NCI-H2196 treated with DMSO at 0.1 percent for 48 hours (cell line): ENCODE measurements around the gene CD58.

ENCODE experiments used
- DNase-seq: peaks from one replicate; lab custom pipeline; 2025; ENCODE audit not compliant: unreplicated experiment; lab: John Stamatoyannopoulos, UW

Gene CD58

DNA sequence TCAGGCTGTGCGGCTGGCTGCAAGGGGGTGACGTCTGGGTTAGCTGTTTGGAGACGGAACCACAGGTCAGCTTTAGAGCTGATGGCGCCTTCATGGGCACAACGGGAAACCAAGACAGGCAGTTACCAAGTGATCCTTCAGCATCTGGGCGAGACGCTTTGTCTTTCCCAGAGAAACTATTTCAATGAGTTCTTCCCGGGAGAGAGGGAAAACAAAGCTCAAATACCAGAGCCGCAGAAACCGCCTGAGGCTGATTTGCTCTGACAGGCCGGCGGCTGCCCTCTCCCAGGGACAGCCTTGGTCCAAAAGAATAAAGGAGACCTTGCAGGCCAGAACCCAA is 76.5 kb downstream of the CD58 start:
- no peak for DNase-seq

DNA sequence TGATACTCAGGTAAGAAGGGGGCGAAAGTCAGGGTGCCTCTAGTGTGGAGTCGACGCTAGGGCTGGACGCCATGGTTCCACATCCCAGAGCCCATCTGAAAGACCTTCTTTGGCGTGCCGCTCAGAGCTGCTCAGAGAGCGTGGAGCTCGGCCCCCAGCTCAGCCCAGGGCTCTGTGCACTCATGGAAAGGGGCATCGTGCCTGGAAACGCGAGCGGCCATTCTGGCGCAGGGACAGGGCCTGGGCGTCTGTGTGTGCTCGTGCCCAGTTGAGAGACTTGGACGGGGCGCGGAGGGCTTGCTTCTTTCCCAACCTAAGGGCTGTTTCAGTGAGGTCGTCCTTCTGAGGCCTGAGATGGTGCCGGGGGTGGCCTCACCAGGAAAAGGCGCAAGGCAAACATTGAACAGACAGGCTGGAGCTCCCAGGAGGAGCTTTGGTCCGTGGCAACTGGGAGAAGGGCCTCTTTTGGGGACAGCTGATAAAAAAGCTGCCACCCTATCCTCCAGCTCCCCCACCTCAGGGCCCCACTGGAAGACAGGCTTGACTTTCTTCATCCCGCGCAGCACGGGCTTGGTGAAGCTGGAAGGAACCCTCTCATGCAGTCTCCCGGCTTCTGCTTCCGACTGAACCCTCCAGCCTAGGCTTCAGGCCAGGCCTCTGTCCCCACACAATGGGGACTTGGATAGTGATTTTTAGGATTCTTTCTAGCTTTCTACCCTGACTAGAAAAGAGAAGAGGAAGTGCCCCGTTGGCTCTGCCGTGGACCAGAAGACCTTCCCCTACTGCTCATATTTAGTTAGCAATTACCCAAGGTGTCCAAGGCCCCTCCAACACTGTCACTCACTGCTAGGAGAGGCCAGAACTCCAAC is 77.1 kb downstream of the CD58 start:
- no peak for DNase-seq

DNA sequence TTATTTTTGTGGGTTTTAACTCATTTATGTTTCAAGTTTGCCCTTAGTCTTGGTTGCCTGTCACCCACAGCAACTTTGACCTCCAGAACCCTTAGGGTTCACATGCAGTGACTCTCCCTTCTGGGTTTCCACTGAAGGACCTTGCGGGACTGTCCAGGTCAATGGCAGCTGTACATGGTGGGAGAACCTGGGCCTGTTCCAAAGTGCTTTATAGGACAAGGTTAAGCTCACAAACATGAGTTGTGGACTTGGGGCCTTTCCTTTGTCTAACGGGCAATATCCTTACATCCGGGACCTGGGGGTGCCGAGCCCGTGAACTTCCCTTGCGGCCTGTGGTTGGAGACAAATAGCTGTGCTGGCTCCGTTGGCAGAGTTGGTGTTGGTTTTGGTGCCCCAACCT is 77.8 kb downstream of the CD58 start:
- DNase-seq, result no peak

DNA sequence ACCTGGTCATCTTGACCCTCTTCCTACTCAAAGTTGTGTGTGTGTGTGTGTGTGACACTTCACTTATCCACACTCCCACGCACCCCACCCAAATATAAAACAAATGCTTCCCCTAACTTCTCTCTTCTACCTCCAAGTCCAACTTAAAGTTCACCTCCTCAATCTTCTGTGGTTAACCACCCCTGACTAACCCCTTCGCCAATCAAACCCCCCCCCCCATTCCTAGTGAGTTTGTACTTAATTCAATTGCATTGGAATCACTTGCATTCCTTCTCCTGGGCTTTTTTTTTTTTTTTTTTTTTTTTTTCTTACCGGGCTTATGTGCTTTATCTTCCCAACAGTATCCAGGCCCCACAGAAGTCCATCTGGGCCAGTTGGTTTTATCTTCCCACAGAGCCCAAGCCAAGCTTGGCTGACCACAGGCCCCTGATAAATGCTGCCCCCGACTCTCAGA is 78.4 kb downstream of the CD58 start:
- DNase-seq, result no peak

DNA sequence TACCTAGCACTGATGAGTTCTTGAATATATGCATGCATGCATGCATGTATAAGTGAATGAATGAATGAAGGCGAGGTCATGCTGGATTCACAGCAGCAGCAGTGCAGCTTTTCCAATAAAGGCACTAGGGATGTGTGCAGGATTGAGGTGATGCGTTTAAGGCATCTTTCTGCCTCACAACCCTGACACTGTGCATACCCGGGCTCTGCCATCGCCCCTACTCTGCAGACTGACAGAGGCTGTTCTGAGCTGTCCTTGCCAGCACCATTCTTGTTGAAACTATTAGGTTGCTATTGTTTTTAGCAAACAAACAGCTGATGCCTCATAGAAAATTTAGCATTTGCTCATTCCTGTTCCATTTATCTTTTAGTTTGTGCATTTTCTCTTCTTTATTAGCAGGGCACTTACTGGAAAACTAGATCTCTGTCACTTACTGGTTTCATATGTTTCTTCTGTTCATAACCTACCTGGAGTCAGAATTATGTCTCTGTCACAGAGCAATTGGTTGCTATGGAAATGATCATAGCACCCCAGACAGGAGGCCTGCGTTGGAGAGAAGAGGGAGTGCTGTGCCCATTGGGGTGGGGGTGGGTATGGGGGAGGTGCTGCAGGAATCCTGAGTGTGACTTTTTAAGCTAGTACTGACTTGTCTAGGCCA is 79.0 kb downstream of the CD58 start:
- DNase-seq, result no peak

DNA sequence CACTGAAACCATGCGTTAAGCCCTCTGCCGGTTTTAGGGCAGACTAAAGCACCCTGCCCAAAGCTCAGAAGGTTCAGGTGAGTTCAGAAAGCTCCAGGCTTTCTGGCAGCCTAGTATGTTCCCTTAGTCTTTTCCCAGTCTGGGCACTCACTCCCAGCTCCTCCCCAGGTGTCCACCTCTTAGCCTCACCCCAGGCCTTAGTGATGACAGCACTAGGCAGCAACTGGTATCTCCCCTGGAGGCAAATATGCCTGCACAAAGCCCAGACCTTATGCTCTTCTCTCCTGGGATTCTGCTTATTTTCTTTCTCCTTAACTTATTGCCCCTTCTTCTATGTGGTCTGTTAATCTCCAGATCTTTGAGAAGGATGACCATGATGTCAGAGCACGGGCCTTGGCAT is 80.2 kb downstream of the CD58 start:
- no peak for DNase-seq

DNA sequence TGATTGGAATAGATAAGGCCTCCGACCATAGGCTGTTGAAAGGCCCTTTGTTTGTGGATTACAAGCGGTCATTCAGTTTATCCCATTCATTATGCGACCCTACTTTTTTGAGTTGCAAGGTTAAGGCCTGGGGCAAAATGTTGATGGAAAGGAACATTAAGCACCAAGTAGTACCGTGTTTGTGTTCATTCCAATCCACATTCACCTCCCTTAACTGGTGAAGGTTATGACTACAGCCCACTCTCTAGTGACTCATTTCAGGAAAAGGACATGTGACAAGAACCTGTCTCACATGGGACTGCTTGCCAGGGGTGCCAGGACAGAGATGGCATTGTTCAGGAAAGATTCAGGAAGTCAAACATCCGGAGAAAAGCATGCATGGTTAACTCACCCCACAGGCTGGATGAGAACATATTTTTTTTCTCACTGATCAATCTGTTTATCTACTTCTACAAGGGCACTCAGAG is 81.6 kb downstream of the CD58 start:
- no peak for DNase-seq

DNA sequence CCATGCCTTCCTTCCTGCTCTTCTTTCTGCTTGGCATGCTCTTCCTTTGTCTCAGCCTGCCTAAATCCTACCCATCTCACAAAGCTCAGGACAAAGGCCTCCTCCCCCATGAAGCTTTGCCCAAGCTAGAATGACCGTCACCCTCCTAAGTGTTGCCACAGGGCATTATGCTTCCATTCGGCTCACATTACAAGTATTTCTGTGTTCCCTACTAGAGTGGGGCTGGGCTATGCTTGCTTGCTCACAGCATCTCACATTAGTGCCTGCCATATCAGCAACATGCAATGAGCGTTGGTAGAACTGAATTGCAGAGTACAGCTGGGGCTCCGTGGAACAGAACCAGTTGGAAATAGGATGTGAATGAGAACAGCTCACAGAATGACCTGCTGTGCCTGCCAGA is 82.8 kb downstream of the CD58 start:
- no peak for DNase-seq

DNA sequence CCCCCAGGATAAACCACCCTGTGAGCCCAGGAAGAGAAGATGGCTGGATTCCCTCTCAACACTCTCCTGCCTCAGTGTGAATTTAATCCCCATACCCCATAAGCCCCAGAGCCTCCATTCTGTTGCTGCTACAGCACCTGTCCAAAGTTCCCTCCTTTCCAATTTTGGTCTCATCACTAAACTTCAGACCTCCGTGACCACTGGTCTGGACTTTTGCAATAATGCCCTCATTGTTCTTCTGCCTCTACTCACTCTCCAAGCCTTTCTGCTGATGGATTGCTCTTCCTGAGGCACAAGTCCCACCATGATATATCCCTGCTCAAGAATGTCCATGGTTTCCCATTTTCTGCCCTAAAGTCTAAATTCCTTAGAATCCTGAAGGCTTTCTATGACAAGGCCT is 83.2 kb downstream of the CD58 start:
- no peak for DNase-seq

DNA sequence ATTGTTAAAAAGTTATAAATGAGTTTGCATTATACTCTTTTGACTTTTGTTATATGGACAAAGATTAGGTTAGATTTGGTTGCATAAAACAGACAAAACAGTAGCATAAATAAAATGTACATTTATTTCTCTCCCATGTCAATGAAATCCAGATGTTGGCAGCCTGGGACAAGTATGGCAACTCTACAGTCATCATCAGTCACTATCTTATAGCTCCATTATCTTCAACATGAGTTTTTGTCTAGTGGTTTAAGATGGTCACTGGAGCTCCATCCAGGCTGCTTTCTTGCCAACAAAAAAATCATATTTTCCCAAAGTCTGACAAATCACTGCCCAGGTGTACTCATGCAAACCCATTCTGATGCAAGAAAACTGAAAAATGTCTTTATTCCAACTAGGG is 83.8 kb downstream of the CD58 start:
- DNase-seq, result no peak

DNA sequence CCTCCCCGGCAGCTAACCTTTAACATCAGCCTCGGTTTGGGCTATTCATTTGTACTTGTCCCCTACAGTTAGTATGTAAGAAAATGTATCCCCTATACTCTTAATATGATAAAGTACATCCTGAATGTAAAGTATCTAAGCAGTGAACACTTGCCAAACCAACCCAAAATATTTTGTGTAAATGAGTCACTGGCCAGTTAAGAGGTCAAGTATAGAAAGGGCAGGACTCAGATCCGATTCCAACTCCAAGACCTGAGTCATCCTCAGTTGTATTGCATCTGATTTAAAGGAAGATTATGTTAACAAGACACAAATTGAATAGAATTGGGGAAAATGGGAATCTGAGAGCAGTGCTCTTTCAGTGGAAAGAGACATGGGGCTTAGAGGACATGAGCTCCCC is 84.4 kb downstream of the CD58 start:
- no peak for DNase-seq

DNA sequence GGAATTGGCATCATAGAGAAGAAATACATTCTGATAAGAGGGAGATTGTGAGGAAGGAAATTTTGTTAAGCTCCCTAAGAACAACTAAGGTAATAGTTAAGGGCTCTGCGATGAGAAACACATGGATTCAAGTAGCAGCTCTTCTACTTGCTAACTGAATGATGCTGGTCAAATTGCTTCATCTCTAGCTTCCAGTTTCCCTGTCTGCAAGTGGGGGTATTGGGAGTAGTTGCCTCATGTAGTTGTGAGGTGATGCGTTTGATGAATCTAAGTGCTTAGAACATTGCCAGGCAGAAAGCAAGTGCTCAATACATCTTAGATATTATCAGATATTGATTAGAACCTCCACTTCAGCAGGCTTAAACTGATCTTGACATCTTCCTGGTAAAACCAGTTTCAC is 84.8 kb downstream of the CD58 start:
- DNase-seq, result no peak

DNA sequence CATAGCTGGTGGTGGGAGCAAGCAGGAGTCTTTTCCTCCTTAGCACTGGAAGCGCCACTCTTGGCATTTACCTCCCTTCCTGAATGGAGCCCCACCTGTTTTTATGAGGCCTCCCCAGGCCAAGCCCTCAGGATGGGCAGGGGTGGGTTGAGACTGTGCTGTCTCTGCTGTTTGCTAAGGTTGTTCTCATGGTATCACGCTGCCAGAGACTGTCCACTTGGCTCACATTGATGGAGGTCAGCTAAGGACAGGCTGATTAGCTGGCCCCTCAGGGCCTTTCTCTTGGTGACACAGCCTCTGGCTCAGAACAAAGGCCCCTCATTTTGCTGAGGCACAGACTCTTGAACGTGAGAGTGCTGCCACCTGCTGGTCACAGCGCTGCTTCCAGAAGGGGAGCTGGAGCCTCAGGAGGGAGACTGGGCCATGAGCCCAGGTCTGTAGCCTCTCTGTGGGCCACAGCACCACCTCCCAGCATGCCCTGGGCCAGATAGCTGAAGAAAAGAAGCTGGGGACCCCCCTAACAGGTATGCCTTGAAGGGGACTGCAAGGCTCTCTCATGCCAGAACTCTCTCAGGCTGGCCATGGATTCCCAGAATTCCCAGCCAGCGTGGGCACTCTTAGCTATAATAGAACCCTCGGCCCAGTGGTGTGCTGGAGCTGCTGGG is 85.6 kb downstream of the CD58 start:
- DNase-seq, result peak; percentile 69

DNA sequence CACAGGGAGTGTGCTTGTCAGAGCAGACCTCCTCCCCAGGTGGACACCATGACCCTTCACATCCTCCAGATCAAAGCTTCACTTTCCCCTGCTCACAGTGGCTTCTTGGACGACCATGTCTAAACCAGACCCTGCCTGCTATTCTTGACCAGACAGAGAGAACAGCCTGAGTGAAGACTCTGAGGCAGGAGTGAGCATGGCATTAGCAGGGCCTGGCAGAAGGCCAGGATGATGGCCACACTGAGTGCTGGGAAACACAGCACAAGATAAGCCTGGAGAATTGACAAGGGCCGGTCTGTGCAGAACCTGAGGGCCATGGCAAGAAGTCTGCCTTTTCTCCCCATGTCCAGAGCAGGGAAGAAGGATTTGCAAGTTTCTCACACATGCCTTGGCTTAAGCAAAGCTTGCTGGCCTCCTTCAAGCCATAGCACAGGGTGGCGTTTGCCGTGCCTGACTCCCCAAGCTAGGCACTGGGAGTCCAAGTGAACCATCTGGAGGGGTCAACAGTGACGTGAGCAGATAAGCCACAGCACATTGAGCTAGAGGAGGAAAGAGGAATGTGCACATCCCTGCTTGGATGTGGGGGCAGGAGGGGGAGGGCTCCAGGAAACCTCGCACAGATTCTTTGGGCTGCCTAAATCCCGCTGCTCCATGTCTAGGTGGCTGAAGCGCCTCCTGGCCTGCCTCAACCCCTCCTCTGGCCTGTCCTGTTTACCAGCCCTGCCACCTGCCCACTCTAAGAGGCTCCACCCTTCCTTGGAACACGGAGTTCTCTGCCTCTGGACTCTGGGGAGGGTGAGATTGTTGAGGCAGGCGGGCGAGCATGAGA is 87.1 kb downstream of the CD58 start:
- DNase-seq, result no peak

DNA sequence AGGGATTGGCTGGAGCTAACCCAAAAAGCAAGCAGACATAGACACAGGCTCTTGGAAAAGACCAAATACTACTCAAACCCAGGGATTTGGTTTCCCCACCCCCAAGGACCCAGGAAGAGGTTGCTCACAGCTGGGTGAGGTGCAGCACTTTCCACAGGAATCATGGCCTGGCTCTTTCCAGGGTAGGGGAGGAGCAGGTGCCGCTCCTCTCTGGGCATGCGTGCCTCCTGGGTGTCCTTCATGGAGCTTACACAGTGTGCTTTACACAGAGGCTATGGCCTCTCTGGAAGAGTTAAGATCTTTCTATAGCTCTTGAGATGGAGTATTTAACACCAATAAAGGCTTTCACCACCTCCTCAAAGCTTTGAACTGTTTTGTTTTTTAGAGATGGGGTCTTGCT is 88.3 kb downstream of the CD58 start:
- DNase-seq, result no peak

DNA sequence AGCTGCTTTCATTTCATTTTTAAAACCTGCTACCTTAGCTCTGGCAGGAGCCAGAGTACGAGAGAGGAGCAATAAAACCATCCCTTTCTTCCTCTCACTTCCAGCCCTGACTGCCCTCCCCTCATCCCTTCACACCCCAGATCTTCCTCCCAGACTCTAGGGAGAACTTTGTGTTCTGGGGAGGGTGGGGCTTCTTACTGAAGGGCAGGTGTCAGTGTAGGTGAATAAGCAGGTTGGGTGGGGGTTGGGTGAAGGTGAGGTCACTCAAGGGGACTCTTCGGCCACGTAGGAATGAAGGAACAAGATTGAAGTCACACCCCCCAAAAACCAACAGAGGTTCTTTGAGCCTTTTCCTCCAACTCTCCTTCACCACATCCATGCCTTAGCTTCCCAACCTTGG is 88.9 kb downstream of the CD58 start:
- DNase-seq, result no peak

DNA sequence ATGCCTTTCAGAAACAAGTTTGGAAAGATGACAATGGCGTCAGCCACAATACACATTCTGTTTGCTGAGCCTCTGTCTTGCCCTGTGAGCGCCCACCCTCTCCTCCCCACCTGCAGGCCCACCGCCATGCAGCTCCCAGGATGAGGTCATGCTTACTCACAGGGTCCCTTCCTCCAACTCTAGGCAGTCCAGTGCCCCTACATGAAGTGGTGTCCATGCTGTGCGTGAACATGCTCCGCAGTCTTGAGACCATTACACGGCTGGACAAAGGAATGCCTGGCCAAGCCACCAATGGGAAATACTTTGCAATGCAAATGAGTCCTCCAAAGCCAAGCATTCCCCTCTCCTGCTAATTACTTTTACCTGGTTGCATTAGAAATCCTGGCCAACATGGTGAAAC is 92.2 kb downstream of the CD58 start:
- DNase-seq, result no peak

DNA sequence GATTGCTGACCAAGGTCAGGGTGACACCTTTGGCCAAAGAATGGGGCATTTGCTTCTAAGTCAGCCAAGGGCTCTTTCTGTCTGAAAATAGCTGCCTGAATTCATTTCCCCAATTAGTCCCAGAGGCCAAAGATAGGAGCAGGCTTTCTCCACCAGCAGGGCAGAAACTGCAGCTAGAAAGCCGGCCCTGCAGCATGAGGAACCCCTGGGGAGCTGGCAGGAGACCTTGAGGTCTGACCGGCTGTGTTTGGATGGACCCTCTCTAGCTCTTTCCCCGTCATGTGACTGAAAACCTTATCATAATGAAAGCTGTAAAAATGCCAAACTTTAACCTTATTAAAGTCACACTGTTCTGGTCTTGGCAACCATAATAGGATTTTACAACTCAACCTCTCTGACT is 93.4 kb downstream of the CD58 start:
- no peak for DNase-seq

DNA sequence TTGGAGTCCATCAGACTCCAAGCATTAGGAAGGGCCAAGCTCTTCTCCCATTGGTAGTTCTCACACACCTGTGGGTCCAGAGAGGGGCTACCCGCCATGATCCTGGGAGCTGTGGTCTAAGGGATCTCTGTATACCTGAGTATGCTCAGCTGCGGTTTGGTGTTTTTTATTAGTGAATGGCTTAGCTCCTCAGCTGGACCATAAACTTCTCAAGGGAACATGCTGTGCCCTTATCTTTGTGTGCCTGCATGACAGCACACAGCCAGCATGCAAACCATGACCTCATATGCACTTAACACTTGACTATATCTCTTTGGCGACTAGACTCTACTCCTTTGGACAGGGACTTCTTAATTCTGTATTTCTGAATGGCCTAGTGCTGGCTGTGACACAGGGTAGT is 94.5 kb downstream of the CD58 start:
- DNase-seq, result no peak

DNA sequence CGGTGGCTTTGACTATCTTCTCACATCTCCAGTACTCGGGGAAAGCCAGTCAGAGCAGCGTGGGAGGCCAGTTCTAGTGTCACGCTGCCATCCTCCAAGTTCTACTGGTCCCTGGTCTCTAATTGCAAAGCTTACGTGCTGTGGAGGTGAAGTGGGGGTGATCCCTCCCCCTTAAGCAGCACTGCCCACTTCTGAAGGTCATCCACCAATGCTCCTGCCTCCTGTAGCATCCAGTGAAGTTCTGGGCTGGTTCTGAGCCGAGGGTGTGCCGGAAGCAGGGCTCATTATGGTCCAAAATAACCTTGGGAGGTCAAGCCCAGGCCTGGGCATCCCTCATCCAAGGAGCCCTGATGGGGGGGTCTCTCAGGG is 95.0 kb downstream of the CD58 start:
- DNase-seq, result no peak
